GM21825 (cell line): ENCODE data around the gene CPLANE2.
"Not testable (repeated sequence)": the region's sequence is repeated elsewhere in the genome, so short reads cannot be mapped to it uniquely, and the experiment has no call there.

Experiments used
- ATAC-seq: cut with Tn5 transposase; IDR thresholded peaks from one replicate; pipeline ENCODE4 v1.9.1; 2021; ENCODE audit warnings: mild to moderate bottlenecking, moderate library complexity; ENCODE audit not compliant: unreplicated experiment

The CPLANE2 gene

GRCh38 chr1:16210581-16210980 is 26.4 kb downstream of the CPLANE2 start:
- ATAC-seq = no peak

GRCh38 chr1:16209847-16210407 is 27.1 kb downstream of the CPLANE2 start:
- no peak for ATAC-seq

- ATAC-seq = no peak
Measured at GRCh38 chr1:16209132-16209846, 27.7 kb downstream of the CPLANE2 start.

GRCh38 chr1:16208270-16208987 is 28.6 kb downstream of the CPLANE2 start:
- no peak for ATAC-seq

GRCh38 chr1:16207318-16208269 is 29.4 kb downstream of the CPLANE2 start:
- ATAC-seq = no peak

- ATAC-seq = peak; percentile 68
Measured at GRCh38 chr1:16206547-16207317, 30.3 kb downstream of the CPLANE2 start.

- no peak for ATAC-seq
Measured at GRCh38 chr1:16205891-16206546, 31.0 kb downstream of the CPLANE2 start.

GRCh38 chr1:16205334-16205671 is 31.7 kb downstream of the CPLANE2 start:
- ATAC-seq = no peak

GRCh38 chr1:16204634-16205333 is 32.2 kb downstream of the CPLANE2 start:
- no peak for ATAC-seq

- no peak for ATAC-seq
Measured at GRCh38 chr1:16204216-16204615, 32.8 kb downstream of the CPLANE2 start.

- no peak for ATAC-seq
Measured at GRCh38 chr1:16203550-16203949, 33.4 kb downstream of the CPLANE2 start.

- no peak for ATAC-seq
Measured at GRCh38 chr1:16202281-16203210, 34.4 kb downstream of the CPLANE2 start.

- ATAC-seq = no peak
Measured at GRCh38 chr1:16199700-16200099, 37.3 kb downstream of the CPLANE2 start.

GRCh38 chr1:16199157-16199501 is 37.9 kb downstream of the CPLANE2 start:
- no peak for ATAC-seq

- ATAC-seq = no peak
Measured at GRCh38 chr1:16198444-16199156, 38.4 kb downstream of the CPLANE2 start.

GRCh38 chr1:16196874-16197273 is 40.1 kb downstream of the CPLANE2 start:
- ATAC-seq = no peak

GRCh38 chr1:16196139-16196538 is 40.8 kb downstream of the CPLANE2 start:
- ATAC-seq = not testable (repeated sequence)

GRCh38 chr1:16195518-16195905 is 41.5 kb downstream of the CPLANE2 start:
- no peak for ATAC-seq
